ENCODE results near the gene VAT1. TPM values are rescaled to one million over a fixed set of nuclear protein-coding genes. Genes with fewer than 3 reads are reported as not detected.
A peak's percentile ranks its signal among the peaks of the same experiment; 100 is the strongest.
"Not testable (repeated sequence)": the region's sequence is repeated elsewhere in the genome, so short reads cannot be mapped to it uniquely, and the experiment has no call there.

The VAT1 gene
- total RNA-seq, 2 donors from 2014 or later, result 91.5 to 158 TPM

DNA sequence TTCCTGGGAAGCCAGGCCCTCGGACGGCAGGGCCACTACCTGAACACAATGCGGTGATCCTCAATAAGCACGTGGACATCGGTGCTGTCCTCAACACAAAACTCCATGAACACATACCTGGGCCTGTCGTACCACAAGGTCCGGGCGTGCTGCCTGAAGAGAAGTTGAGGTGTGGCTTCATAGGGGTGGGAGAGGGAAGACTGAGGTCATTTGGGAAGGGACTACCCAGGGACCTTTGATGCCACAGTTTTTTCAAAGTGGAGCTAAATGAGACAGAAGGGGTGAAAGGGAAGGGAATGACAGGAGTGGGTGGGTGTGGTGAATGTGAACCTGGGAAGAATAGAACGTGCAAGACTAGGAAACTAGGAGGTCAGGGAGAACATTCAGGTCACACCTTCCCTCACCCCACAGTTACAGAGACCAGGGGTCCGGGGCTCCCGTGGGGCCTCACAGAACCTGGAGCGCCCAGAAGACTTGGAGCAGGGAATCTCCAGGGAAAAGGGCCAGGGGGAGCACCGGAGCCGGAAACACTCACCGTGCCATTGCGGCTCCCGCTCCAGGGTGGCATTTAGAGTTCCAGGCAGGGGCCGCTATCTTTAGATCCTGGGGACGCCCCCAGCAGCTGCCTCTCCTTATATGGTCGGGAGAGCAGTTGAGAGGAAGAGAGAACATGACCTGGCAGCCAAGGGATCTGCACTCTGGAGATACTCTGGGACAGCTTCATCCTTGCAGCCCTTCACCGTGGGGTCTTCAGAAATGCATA lies 42.5 kb downstream of the VAT1 start, which contains the start of gene PTGES3L:
TSS of gene PTGES3L (minus strand) at position 570 of the 763 bp plus-strand sequence. CDS start at position 543, 27 bp downstream.
- H3K27ac ChIP-seq, result peak within 1 kb of the TSS; percentile 61 to 65
- no peaks in the 10 kb centered on the region for H3K27me3 ChIP-seq (replicated peaks; ENCODE audit: insufficient read depth)
- peak; percentile 42 for ATAC-seq (ENCODE audit: insufficient number of reproducible peaks, low FRiP score, low read depth)
- TF ChIP-seq, protein P1, sequence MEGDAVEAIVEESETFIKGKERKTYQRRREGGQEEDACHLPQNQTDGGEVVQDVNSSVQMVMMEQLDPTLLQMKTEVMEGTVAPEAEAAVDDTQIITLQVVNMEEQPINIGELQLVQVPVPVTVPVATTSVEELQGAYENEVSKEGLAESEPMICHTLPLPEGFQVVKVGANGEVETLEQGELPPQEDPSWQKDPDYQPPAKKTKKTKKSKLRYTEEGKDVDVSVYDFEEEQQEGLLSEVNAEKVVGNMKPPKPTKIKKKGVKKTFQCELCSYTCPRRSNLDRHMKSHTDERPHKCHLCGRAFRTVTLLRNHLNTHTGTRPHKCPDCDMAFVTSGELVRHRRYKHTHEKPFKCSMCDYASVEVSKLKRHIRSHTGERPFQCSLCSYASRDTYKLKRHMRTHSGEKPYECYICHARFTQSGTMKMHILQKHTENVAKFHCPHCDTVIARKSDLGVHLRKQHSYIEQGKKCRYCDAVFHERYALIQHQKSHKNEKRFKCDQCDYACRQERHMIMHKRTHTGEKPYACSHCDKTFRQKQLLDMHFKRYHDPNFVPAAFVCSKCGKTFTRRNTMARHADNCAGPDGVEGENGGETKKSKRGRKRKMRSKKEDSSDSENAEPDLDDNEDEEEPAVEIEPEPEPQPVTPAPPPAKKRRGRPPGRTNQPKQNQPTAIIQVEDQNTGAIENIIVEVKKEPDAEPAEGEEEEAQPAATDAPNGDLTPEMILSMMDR (IDR thresholded peaks at IDR 0.05), result no peak
- H3K4me1 ChIP-seq (ENCODE audit: control insufficient read depth in 1 of 2, low read depth in 2 of 2), result peaks cover 5 to 21% of the 10 kb centered on the region in 2 donors
- peak within 1 kb of the TSS; percentile 82 for H3K4me3 ChIP-seq
- no peaks in the 10 kb centered on the region for H3K36me3 ChIP-seq
- DNase-seq (ENCODE audit: low spot score), result peak; percentile 22
- H3K9me3 ChIP-seq, result no peaks in the 10 kb centered on the region

DNA sequence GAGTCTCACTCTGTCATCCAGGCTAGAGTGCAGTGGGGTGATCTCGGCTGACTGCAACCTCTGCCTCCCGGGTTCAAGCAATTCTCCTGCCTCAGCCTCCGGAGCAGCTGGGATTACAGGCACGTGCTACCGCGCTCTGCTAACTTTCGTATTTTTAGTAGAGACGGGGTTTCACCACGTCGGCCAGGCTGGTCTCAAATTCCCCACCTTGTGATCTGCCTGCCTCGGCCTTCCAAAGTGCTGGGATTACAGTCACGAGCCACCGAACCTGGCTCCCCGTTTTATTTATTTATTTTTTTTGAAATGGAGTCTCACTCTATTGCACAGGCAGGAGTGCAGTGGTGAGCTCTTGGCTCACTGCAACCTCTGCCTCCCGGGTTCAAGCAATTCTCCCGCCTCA lies 46.5 kb downstream of the VAT1 start:
- peaks cover 0 to 11% of the 10 kb centered on the region in 2 donors for H3K4me1 ChIP-seq (ENCODE audit: control insufficient read depth in 1 of 2, low read depth in 2 of 2)
- DNase-seq (ENCODE audit: low spot score); ATAC-seq (ENCODE audit: insufficient number of reproducible peaks, low FRiP score, low read depth): not testable (repeated sequence)

DNA sequence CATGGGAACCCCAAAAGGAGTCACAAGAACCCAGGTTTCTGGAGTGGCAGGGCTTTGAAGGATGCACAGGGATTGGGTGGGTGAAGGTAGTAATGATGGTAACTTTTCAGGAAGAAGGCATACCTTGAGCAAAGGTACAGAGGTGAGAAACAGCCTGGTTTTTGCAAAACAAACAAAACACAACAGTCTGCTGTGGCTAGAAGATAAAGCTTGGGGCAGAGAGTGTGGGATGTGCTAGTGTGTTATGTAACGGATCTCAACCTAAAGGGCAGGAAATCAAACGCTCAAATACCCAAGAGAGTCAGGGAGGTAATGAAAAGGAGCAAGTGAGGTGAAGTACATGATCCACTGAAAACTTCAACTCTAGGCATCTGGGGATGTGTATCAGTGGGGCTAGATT lies 46.9 kb downstream of the VAT1 start:
- no peak overlapping the region for H3K27ac ChIP-seq
- ATAC-seq (ENCODE audit: insufficient number of reproducible peaks, low FRiP score, low read depth) (no peak), DNase-seq (ENCODE audit: low spot score) (no peak)
- TF ChIP-seq, protein P1 (IDR thresholded peaks at IDR 0.05), result no peak
- H3K9me3 ChIP-seq, result no peaks in the 10 kb centered on the region
- H3K27me3 ChIP-seq (replicated peaks; ENCODE audit: insufficient read depth), result no peaks in the 10 kb centered on the region
- peaks cover 0 to 11% of the 10 kb centered on the region in 2 donors for H3K4me1 ChIP-seq (ENCODE audit: control insufficient read depth in 1 of 2, low read depth in 2 of 2)
- no peak overlapping the region for H3K4me3 ChIP-seq
- H3K36me3 ChIP-seq, result no peaks in the 10 kb centered on the region

More for the DNA sequence above, 46.5 kb downstream of the VAT1 start:
- not testable (repeated sequence) for H3K36me3 ChIP-seq; H3K27me3 ChIP-seq (replicated peaks; ENCODE audit: insufficient read depth); H3K9me3 ChIP-seq; H3K27ac ChIP-seq; H3K4me3 ChIP-seq

DNA sequence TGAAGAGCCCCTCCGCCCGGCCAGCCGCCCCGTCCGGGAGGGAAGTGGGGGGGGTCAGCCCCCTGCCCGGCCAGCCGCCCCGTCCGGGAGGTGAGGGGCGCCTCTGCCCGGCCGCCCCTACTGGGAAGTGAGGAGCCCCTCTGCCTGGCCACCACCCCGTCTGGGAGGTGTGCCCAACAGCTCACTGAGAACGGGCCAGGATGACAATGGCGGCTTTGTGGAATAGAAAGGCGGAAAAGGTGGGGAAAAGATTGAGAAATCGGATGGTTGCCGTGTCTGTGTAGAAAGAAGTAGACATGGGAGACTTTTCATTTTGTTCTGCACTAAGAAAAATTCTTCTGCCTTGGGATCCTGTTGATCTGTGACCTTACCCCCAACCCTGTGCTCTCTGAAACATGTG lies 48.9 kb downstream of the VAT1 start:
- H3K27ac ChIP-seq, result not testable (repeated sequence)

DNA sequence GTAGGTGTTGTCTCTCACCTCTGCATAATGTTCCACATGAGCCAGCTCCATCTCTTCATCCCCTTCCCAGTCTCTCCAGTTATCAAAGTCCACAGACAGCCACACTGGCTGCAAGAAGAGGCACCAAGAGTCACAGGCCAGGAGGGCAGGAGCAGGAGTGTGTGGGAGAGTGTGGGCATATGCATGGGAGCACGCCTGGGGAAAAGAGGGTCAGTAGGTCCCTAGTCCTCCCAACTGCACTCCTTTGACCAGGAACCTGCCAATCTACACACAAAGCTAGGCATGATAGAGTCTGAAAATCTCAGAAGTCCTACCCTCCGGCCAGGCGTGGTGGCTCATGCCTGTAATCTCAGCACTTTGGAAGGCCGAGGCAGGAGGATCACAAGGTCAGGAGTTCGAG lies 50.6 kb downstream of the VAT1 start:
- Histone ChIP-seq H3K4me3 (no peak overlapping the region), H3K36me3 (no peaks in the 10 kb centered on the region), H3K27ac (no peak overlapping the region), H3K27me3 (replicated peaks; ENCODE audit: insufficient read depth) (no peaks in the 10 kb centered on the region), H3K9me3 (no peaks in the 10 kb centered on the region), H3K4me1 (ENCODE audit: control insufficient read depth in 1 of 2, low read depth in 2 of 2) (no peaks in the 10 kb centered on the region)
- DNase-seq (ENCODE audit: low spot score) (no peak), ATAC-seq (ENCODE audit: insufficient number of reproducible peaks, low FRiP score, low read depth) (no peak)
- TF ChIP-seq, protein P1 (IDR thresholded peaks at IDR 0.05), result no peak

More for the DNA sequence above, 48.9 kb downstream of the VAT1 start:
- H3K9me3 ChIP-seq; H3K4me1 ChIP-seq (ENCODE audit: control insufficient read depth in 1 of 2, low read depth in 2 of 2); H3K4me3 ChIP-seq; ATAC-seq (ENCODE audit: insufficient number of reproducible peaks, low FRiP score, low read depth); DNase-seq (ENCODE audit: low spot score); H3K27me3 ChIP-seq (replicated peaks; ENCODE audit: insufficient read depth); H3K36me3 ChIP-seq: not testable (repeated sequence)

DNA sequence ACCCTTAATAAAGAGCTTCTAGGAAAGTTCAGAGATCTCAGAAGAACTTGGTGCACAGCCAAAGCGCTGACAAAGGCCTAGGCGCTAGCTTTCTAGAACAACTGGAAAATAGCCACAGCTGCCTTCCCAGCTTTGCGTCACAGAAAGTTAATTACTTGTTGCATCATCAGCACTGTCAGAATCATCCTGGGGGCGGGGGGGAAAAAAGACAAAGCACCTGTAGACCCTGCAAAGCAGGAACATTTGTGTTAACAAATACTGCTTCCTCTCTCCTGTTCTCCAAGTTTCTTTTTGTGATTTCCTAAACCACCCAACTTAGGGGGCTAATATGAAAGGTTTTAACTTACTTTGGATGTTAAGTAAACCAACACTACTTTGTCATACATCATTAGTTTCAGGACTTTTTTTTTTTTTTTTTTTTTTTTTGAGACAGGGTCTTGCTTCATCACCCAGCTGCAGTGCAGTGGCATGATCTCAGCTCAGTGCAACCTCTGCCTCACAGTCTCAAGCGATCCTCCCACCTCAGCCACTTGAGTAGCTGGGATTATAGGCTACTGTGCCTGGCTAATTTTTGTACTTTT lies 53.1 kb downstream of the VAT1 start:
- H3K4me1 ChIP-seq (ENCODE audit: control insufficient read depth in 1 of 2, low read depth in 2 of 2), result no peaks in the 10 kb centered on the region
- TF ChIP-seq, protein P1 (IDR thresholded peaks at IDR 0.05), result no peak
- DNase-seq (ENCODE audit: low spot score), result no peak

More for the DNA sequence above, 53.1 kb downstream of the VAT1 start:
- Histone ChIP-seq H3K36me3 (no peaks in the 10 kb centered on the region), H3K27me3 (replicated peaks; ENCODE audit: insufficient read depth) (no peaks in the 10 kb centered on the region), H3K27ac (no peak overlapping the region), H3K4me3 (no peak overlapping the region), H3K9me3 (no peaks in the 10 kb centered on the region)
- no peak for ATAC-seq (ENCODE audit: insufficient number of reproducible peaks, low FRiP score, low read depth)

All from thoracic aorta (tissue), 2 donors.